Measurements from ENCODE around the gene RIOK1.

Gene RIOK1

GRCh38 chr6:7406743-7407142, 17.1 kb downstream of the RIOK1 start:
- no peak for DNase-seq (ENCODE audit: extremely low spot score)
- TF ChIP-seq CTCF (IDR thresholded peaks at IDR 0.05; ENCODE audit: control extremely low read depth, extremely low read depth, low read depth, missing control alignments) = no peak
- ChIA-PET POLR2A (no interaction called here), CTCF (no interaction called here)

- no peak for TF ChIP-seq CTCF (IDR thresholded peaks at IDR 0.05; ENCODE audit: control extremely low read depth, extremely low read depth, low read depth, missing control alignments)
- ChIA-PET CTCF (no interaction called here), POLR2A (interaction anchor here (0.7 kb wide), 1 partner anchor 33 kb away, joined by 9 read pairs; no protein-coding TSS in a partner anchor)
- no peak for DNase-seq (ENCODE audit: extremely low spot score)
These were observed 20.1 kb downstream of the RIOK1 start for GRCh38 chr6:7409740-7410139.

GRCh38 chr6:7410851-7411250, 21.2 kb downstream of the RIOK1 start:
- POLR2A ChIA-PET = no interaction called here
- no peak for DNase-seq (ENCODE audit: extremely low spot score)
- CTCF ChIA-PET = interaction anchor here (1.3 to 1.5 kb wide), 2 partner anchors 20 to 135 kb away, joined by 3 read pairs; no protein-coding TSS in a partner anchor
- TF ChIP-seq CTCF (IDR thresholded peaks at IDR 0.05; ENCODE audit: control extremely low read depth, extremely low read depth, low read depth, missing control alignments) = no peak

- no peak for DNase-seq (ENCODE audit: extremely low spot score)
- no peak for TF ChIP-seq CTCF (IDR thresholded peaks at IDR 0.05; ENCODE audit: control extremely low read depth, extremely low read depth, low read depth, missing control alignments)
- ChIA-PET POLR2A (no interaction called here), CTCF (interaction anchor here (1.3 to 1.5 kb wide), 2 partner anchors 20 to 136 kb away, joined by 3 read pairs; no protein-coding TSS in a partner anchor)
These were observed 21.7 kb downstream of the RIOK1 start for GRCh38 chr6:7411328-7411727.

- ChIA-PET CTCF (no interaction called here), POLR2A (no interaction called here)
- no peak for DNase-seq (ENCODE audit: extremely low spot score)
- TF ChIP-seq CTCF (IDR thresholded peaks at IDR 0.05; ENCODE audit: control extremely low read depth, extremely low read depth, low read depth, missing control alignments) = no peak
These were observed 23.7 kb downstream of the RIOK1 start for GRCh38 chr6:7413151-7413823.

- ChIA-PET CTCF (no interaction called here), POLR2A (no interaction called here)
- DNase-seq (ENCODE audit: extremely low spot score) = no peak
- TF ChIP-seq CTCF (IDR thresholded peaks at IDR 0.05; ENCODE audit: control extremely low read depth, extremely low read depth, low read depth, missing control alignments) = no peak
These were observed 25.2 kb downstream of the RIOK1 start for GRCh38 chr6:7414811-7415210.
